ENCODE results near the gene DNAJC30. TPM values are rescaled to one million over a fixed set of nuclear protein-coding genes. Genes with fewer than 3 reads are reported as not detected.

Gene DNAJC30
- total RNA-seq, 2 experiments from 2014 or later, result 5.9 to 13.7 TPM

DNA sequence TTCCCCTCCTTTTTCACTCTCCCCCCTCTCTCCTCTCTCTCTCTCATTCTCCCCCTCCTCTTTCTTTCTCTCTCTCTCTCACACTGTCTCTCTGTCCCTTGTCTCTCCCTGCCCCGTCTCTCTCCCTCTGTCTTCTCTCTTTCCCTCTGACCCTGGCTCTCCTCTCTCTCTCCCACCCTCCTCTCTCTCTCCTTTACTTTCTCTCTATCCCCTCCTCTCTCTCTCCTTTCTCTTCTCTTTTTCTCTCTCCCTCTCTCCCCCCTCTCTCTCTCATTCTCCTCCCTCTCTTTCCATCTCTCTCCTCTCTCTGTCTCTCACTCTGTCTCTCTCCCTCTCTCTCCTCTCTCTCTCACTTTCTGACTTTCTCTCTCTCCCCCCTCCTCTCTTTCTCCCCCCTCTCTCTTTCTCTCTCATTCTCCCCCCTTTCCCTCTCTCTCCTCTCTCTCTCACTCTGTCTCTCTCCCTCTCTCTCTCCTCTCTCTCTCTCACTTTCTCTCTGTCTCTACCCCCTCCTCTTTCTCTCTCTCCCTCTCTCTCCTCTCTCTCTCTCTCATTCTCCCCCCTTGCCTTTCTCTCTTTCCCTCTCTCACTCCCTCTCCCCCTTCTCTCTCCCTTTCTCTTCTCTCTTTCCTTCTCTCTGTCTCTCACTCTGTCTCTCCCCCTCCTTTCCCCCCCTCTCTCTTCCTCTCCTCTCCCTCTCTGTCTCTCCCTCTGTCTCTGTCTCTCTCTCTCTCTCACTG, 34.5 kb downstream of the DNAJC30 start:
- Histone ChIP-seq H3K27ac (ENCODE audit: low read depth, low read length, poor library complexity, severe bottlenecking) (no peak overlapping the region), H4K20me1 (ENCODE audit: insufficient read depth, low read length) (no peaks in the 10 kb centered on the region), H3K4me3 (ENCODE audit: low read depth, low read length, poor library complexity, severe bottlenecking) (no peak overlapping the region), H3K36me3 (ENCODE audit: insufficient read depth, low read length) (no peaks in the 10 kb centered on the region), H2AFZ (ENCODE audit: low read length) (no peak overlapping the region), H3K9me2 (ENCODE audit: insufficient read depth, low read length) (no peaks in the 10 kb centered on the region), H3K79me2 (ENCODE audit: insufficient read depth, low read depth, low read length) (no peaks in the 10 kb centered on the region), H3K9me3 (ENCODE audit: low read length) (no peaks in the 10 kb centered on the region), H3K4me1 (ENCODE audit: insufficient read depth, low read length, poor library complexity, severe bottlenecking) (no peaks in the 10 kb centered on the region), H3K4me2 (ENCODE audit: low read length) (no peak overlapping the region)
- CTCF ChIA-PET (ENCODE audit: unreplicated experiment), result no interaction called here
- POLR2A ChIA-PET, result no interaction called here
- DNase-seq (ENCODE audit: low spot score), result no peak
- intact Hi-C loops (cut with micrococcal nuclease; ENCODE audit: unreplicated experiment), result no loop called here
- no peak for TF ChIP-seq EZH2phosphoT487 (IDR thresholded peaks at IDR 0.05; ENCODE audit: borderline replicate concordance, low read depth, low read length)
- TF ChIP-seq, protein P1, sequence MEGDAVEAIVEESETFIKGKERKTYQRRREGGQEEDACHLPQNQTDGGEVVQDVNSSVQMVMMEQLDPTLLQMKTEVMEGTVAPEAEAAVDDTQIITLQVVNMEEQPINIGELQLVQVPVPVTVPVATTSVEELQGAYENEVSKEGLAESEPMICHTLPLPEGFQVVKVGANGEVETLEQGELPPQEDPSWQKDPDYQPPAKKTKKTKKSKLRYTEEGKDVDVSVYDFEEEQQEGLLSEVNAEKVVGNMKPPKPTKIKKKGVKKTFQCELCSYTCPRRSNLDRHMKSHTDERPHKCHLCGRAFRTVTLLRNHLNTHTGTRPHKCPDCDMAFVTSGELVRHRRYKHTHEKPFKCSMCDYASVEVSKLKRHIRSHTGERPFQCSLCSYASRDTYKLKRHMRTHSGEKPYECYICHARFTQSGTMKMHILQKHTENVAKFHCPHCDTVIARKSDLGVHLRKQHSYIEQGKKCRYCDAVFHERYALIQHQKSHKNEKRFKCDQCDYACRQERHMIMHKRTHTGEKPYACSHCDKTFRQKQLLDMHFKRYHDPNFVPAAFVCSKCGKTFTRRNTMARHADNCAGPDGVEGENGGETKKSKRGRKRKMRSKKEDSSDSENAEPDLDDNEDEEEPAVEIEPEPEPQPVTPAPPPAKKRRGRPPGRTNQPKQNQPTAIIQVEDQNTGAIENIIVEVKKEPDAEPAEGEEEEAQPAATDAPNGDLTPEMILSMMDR (conservative IDR thresholded peaks at IDR 0.05; ENCODE audit: low read length), result no peak
- BruUV-seq (replicated peaks), result no TSS peak

DNA sequence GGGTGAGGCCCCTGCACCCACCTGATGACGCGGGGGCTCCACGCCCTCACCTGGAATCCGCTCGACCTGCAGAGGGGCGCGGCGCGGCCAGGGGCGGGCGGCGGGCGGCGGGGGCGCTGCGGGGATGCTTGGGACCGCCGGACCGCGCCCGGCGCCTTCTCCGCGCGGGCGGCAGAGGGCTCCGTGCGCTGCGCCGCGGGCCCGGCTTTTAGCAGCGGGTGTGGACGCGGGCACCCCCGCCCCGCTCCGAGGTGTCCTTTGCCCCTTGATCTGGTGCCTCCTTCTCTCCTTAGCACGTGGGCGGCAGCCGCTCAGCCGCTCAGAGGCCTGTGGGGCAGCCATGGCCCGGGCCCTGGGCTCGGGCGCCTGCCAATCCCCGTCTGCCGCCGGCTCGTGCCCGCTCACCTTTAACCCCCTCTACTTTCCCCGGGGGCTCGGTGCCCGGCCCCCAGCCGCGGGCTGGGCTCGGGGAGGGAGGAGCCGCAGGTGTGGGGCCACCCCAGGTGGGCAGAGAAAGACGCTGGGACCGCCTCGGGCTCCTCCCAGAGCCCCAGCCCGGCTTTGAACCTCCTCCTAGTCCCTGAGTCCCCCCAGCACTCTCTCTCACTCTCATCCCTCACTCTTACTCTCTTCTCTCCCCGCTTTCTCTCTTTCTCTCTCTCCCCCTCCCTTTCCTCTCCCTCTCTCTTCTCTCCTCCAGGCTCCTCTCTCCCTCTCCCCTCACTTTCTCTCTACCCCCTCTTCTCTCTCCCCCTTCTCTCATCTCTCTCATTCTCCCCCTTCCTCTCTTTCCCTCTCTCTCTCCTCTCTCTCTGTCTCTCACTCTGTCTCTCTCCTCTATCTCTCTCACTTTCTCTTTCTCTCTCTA, 35.3 kb downstream of the DNAJC30 start:
- CTCF ChIA-PET (ENCODE audit: unreplicated experiment), result no interaction called here
- BruUV-seq (replicated peaks), result no TSS peak

More for the DNA sequence above, 35.3 kb downstream of the DNAJC30 start:
- Histone ChIP-seq H3K4me3 (ENCODE audit: low read depth, low read length, poor library complexity, severe bottlenecking) (no peak overlapping the region), H3K9me2 (ENCODE audit: insufficient read depth, low read length) (no peaks in the 10 kb centered on the region), H3K36me3 (ENCODE audit: insufficient read depth, low read length) (no peaks in the 10 kb centered on the region), H4K20me1 (ENCODE audit: insufficient read depth, low read length) (no peaks in the 10 kb centered on the region), H3K9me3 (ENCODE audit: low read length) (no peaks in the 10 kb centered on the region), H3K4me1 (ENCODE audit: insufficient read depth, low read length, poor library complexity, severe bottlenecking) (no peaks in the 10 kb centered on the region), H3K79me2 (ENCODE audit: insufficient read depth, low read depth, low read length) (no peaks in the 10 kb centered on the region), H3K4me2 (ENCODE audit: low read length) (peak overlapping the region; percentile 41; the same call in 1 of the 2 replicates), H3K27ac (ENCODE audit: low read depth, low read length, poor library complexity, severe bottlenecking) (no peak overlapping the region), H2AFZ (ENCODE audit: low read length) (no peak overlapping the region)
- intact Hi-C loops (cut with micrococcal nuclease; ENCODE audit: unreplicated experiment), result no loop called here
- POLR2A ChIA-PET, result no interaction called here
- no peak for DNase-seq (ENCODE audit: low spot score)
- no peak for TF ChIP-seq EZH2phosphoT487 (IDR thresholded peaks at IDR 0.05; ENCODE audit: borderline replicate concordance, low read depth, low read length)
- TF ChIP-seq, protein P1 (conservative IDR thresholded peaks at IDR 0.05; ENCODE audit: low read length), result no peak
